Measurements from ENCODE around the gene CMTM1.
"Not testable (repeated sequence)": the region's sequence is repeated elsewhere in the genome, so short reads cannot be mapped to it uniquely, and the experiment has no call there.

Gene CMTM1

DNA sequence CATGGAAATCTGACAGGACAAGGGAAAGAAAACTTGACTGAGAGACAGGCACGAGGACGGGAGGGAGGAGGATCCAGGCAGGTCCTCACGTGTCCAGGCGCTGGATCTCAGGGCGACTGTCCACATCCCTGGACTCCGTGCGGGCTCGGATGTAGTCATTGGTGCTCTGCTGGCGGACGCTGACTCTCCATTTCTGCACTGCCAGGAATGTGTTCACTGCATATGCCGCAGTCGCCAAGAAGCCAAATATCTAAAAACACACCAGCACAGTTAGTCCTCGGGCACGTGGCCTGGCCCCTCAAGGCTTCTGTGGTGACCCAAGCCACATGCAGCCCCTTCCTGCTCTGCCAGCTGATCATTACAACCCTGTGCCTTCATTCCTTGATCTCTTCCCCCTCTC is 55.7 kb downstream of the CMTM1 start:
- H3K4me3 ChIP-seq (ENCODE audit: low read length), result no peak overlapping the region
- no peak for TF ChIP-seq CTCF (conservative IDR thresholded peaks at IDR 0.05; ENCODE audit: low read depth, low read length)

GRCh38 chr16:66622863-66623262 is 56.6 kb downstream of the CMTM1 start:
- DNase-seq (ENCODE audit: low read depth), result no peak
- no peak for TF ChIP-seq CTCF (conservative IDR thresholded peaks at IDR 0.05; ENCODE audit: low read depth, low read length)
- no peak overlapping the region for H3K4me3 ChIP-seq (ENCODE audit: low read length)

More for the DNA sequence above, 55.7 kb downstream of the CMTM1 start:
- no peak for DNase-seq (ENCODE audit: low read depth)

- TF ChIP-seq CTCF (conservative IDR thresholded peaks at IDR 0.05; ENCODE audit: low read depth, low read length), result no peak
- no peak overlapping the region for H3K4me3 ChIP-seq (ENCODE audit: low read length)
- DNase-seq (ENCODE audit: low read depth), result no peak
Observed at GRCh38 chr16:66623755-66624154, 57.5 kb downstream of the CMTM1 start.

DNA sequence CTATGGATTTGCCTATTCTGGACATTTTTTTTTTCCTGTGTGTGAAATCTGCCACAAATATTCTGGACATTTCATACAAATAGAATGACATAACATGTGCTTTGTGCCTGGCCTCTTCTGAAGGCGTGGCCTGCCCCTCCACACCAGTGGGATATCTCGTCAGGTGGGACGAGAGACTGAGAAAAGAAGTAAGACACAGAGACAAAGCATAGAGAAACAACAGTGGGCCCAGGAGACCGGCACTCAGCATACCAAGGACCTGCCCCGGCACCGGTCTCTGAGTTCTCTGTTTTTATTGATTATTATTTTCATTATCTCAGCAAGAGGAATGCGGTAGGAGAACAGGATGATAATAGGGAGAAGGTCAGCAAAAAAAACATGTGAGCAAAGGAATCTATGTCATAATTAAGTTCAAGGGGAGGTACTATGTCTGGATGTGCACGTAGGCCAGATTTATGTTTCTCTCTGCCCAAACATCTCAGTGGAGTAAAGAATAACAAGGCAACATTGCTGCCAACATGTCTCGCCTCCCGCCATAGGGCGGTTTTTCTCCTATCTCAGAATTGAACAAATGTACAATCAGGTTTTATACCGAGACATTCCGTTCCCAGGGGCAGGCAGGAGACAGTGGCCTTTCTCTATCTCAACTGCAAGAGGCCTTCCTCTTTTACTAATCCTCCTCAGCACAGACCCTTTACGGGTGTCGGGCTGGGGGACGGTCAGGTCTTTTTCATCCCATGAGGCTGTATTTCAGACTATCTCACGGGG is 61.6 kb downstream of the CMTM1 start:
- DNase-seq (ENCODE audit: low read depth); H3K4me3 ChIP-seq (ENCODE audit: low read length): not testable (repeated sequence)

All from retinal pigment epithelial cell (primary cell).